ENCODE results near the gene TKTL2. TPM values are rescaled to one million over a fixed set of nuclear protein-coding genes. Genes with fewer than 3 reads are reported as not detected.

Gene TKTL2
- total and polyA plus RNA-seq, 10 of the 15 experiments (the other 5 are each of a cell fraction or from before 2014, with no cell fraction given): 0.03 to 0.04 (median 0.03) TPM; not detected in 7

DNA sequence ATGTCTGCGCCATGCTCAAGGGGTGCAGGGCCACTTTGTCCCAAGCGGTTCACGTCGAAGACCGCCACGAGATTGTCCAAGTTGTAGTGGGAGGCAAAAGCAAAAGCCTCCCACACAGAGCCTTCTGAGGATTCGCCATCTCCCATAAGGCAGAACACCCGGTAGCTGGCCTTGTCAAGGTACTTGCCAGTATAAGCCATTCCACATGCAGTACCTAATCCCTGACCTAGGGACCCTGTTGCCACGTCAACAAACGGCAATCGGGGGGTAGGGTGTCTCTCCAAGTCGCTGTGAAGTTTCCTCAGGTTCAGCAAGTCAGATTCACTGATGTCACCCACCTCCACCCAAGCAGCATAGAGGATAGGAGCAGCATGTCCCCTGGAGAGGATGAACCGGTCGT is 424 bp downstream of the TKTL2 start (continued):
- TF ChIP-seq GATAD2B (conservative IDR thresholded peaks at IDR 0.05; ENCODE audit: low read depth) (no peak), ATF7 (IDR thresholded peaks at IDR 0.05; ENCODE audit: low read depth) (no peak)
- TF ChIP-seq, protein P1, sequence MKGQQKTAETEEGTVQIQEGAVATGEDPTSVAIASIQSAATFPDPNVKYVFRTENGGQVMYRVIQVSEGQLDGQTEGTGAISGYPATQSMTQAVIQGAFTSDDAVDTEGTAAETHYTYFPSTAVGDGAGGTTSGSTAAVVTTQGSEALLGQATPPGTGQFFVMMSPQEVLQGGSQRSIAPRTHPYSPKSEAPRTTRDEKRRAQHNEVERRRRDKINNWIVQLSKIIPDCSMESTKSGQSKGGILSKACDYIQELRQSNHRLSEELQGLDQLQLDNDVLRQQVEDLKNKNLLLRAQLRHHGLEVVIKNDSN (IDR thresholded peaks at IDR 0.05; ENCODE audit: borderline replicate concordance, extremely low read length, insufficient read depth, low read depth, low read length): no peak

DNA sequence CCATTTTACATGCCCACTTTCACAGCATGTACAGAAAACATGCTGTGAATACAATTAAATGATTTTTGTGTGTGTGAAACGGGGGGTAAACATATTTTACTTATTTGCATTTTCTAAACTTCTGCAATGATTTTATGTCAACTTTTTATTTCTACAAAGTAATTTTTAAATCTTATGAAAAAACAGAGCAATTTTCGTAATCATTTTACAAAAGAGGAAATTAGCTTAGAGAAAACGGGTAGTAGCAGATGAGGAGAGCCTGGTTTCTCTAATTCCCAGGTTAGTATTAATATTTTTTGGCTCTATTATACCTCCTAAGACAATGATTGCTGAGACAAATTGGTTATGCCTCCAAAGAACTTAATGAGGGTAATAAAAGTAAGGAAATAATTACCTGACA is 3.2 kb downstream of the TKTL2 start:
- no peak overlapping the region for H3K9ac ChIP-seq (ENCODE audit: control insufficient read depth, insufficient read depth, low read length)
- H3K9me3 ChIP-seq (replicated peaks; ENCODE audit: control insufficient read depth, insufficient read depth, low read length): no peaks in the 10 kb centered on the region
- H3K4me1 ChIP-seq (ENCODE audit: control insufficient read depth, insufficient read depth, low read length): no peaks in the 10 kb centered on the region
- intact Hi-C loops (cut with micrococcal nuclease; ENCODE audit: unreplicated experiment): no loop called here
- no peak overlapping the region for H2AFZ ChIP-seq (ENCODE audit: control insufficient read depth, low read depth, low read length)
- POLR2A ChIA-PET: no interaction called here
- H4K20me1 ChIP-seq (ENCODE audit: control insufficient read depth, insufficient read depth): no peaks in the 10 kb centered on the region
- H3K27ac ChIP-seq (ENCODE audit: control insufficient read depth, insufficient read depth): no peak overlapping the region
- no peaks in the 10 kb centered on the region for H3K27me3 ChIP-seq (replicated peaks in 1 of 2; ENCODE audit: control insufficient read depth in 2 of 2, insufficient read depth in 2 of 2, low read length in 1 of 2)
- RAD21 ChIA-PET (ENCODE audit: unreplicated experiment): no interaction called here
- CTCF ChIA-PET: interaction anchor here (1.2 kb wide), 1 partner anchor 15 kb away, joined by 4 read pairs; no protein-coding TSS in a partner anchor
- SMC1A ChIA-PET (ENCODE audit: uncharacterized antibody, unreplicated experiment): interaction anchor here (0.8 to 1.3 kb wide), 2 partner anchors 11 to 204 kb away, joined by 3 to 4 read pairs; no protein-coding TSS in a partner anchor
- no peak overlapping the region for H3K4me3 ChIP-seq
- 9% methylated on average over 3 of the region's 3 CpGs for WGBS (ENCODE audit: insufficient coverage, insufficient replicate concordance, low lambda C conversion rate, missing lambda C conversion rate)
- no peak for FAIRE-seq
- in situ Hi-C loops (cut with MboI): no loop called here
- H3K4me2 ChIP-seq (ENCODE audit: control insufficient read depth, insufficient read depth): no peak overlapping the region
- ATAC-seq: no peak
- DNase-seq (ENCODE audit: low read depth, low spot score): no peak
- no TSS peak for BruUV-seq (replicated peaks)
- H3K79me2 ChIP-seq (ENCODE audit: control insufficient read depth, insufficient read depth, low read length): no peaks in the 10 kb centered on the region
- no peaks in the 10 kb centered on the region for H3K36me3 ChIP-seq (ENCODE audit: control insufficient read depth in 2 of 2, insufficient read depth in 2 of 2, low read length in 1 of 2)
- TF ChIP-seq IKZF1 (conservative IDR thresholded peaks at IDR 0.05): no peak
- TF ChIP-seq MYB (IDR thresholded peaks at IDR 0.05; ENCODE audit: borderline replicate concordance, low read depth, low read length): no peak
- TF ChIP-seq NFXL1 (IDR thresholded peaks at IDR 0.05; ENCODE audit: borderline replicate concordance): no peak
- TF ChIP-seq, protein P2, sequence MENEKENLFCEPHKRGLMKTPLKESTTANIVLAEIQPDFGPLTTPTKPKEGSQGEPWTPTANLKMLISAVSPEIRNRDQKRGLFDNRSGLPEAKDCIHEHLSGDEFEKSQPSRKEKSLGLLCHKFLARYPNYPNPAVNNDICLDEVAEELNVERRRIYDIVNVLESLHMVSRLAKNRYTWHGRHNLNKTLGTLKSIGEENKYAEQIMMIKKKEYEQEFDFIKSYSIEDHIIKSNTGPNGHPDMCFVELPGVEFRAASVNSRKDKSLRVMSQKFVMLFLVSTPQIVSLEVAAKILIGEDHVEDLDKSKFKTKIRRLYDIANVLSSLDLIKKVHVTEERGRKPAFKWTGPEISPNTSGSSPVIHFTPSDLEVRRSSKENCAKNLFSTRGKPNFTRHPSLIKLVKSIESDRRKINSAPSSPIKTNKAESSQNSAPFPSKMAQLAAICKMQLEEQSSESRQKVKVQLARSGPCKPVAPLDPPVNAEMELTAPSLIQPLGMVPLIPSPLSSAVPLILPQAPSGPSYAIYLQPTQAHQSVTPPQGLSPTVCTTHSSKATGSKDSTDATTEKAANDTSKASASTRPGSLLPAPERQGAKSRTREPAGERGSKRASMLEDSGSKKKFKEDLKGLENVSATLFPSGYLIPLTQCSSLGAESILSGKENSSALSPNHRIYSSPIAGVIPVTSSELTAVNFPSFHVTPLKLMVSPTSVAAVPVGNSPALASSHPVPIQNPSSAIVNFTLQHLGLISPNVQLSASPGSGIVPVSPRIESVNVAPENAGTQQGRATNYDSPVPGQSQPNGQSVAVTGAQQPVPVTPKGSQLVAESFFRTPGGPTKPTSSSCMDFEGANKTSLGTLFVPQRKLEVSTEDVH (IDR thresholded peaks at IDR 0.05; ENCODE audit: low read depth, partially characterized antibody): no peak
- no peak for TF ChIP-seq KAT2A (conservative IDR thresholded peaks at IDR 0.05; ENCODE audit: control insufficient read depth, low read depth, low read length)
- TF ChIP-seq, protein P3, sequence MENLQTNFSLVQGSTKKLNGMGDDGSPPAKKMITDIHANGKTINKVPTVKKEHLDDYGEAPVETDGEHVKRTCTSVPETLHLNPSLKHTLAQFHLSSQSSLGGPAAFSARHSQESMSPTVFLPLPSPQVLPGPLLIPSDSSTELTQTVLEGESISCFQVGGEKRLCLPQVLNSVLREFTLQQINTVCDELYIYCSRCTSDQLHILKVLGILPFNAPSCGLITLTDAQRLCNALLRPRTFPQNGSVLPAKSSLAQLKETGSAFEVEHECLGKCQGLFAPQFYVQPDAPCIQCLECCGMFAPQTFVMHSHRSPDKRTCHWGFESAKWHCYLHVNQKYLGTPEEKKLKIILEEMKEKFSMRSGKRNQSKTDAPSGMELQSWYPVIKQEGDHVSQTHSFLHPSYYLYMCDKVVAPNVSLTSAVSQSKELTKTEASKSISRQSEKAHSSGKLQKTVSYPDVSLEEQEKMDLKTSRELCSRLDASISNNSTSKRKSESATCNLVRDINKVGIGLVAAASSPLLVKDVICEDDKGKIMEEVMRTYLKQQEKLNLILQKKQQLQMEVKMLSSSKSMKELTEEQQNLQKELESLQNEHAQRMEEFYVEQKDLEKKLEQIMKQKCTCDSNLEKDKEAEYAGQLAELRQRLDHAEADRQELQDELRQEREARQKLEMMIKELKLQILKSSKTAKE (IDR thresholded peaks at IDR 0.05; ENCODE audit: low read depth, poor library complexity, severe bottlenecking): no peak
- TF ChIP-seq, protein P4, sequence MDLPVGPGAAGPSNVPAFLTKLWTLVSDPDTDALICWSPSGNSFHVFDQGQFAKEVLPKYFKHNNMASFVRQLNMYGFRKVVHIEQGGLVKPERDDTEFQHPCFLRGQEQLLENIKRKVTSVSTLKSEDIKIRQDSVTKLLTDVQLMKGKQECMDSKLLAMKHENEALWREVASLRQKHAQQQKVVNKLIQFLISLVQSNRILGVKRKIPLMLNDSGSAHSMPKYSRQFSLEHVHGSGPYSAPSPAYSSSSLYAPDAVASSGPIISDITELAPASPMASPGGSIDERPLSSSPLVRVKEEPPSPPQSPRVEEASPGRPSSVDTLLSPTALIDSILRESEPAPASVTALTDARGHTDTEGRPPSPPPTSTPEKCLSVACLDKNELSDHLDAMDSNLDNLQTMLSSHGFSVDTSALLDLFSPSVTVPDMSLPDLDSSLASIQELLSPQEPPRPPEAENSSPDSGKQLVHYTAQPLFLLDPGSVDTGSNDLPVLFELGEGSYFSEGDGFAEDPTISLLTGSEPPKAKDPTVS (IDR thresholded peaks at IDR 0.05; ENCODE audit: low read depth, low read length): no peak
- no peak for TF ChIP-seq STAT3 (IDR thresholded peaks at IDR 0.05; ENCODE audit: low read depth, low read length)
- TF ChIP-seq BCL11A (IDR thresholded peaks at IDR 0.05; ENCODE audit: low read depth, low read length): no peak
- TF ChIP-seq, protein P1 (IDR thresholded peaks at IDR 0.05; ENCODE audit: borderline replicate concordance, extremely low read length, insufficient read depth, low read depth, low read length): no peak
